Mesenteric fat pad (tissue), 1 donor: ENCODE measurements around the gene HINT3. TPM values are rescaled to one million over a fixed set of nuclear protein-coding genes. Genes with fewer than 3 reads are reported as not detected.
"Not testable (repeated sequence)": the region's sequence is repeated elsewhere in the genome, so short reads cannot be mapped to it uniquely, and the experiment has no call there.

Experiments used
- DNase-seq: peaks from one replicate; pipeline ENCODE4 v3.0.0-alpha.2; 2020; ENCODE audit warnings: low spot score
- total RNA-seq: library from RNA; stranded (reverse); fragmentation: NEBNext Ultra II Directional; extraction: Animal tissue kit (Norgen Biotek cat#: 25700); gene quantifications from one replicate; pipeline ENCODE4 v1.2.1, GENCODE V29; 2021
- donor health status: DM: yes; HTN: yes; CAD: no.

The HINT3 gene
- total RNA-seq, 1 donor from 2014 or later, result 20.5 TPM

- no peak for DNase-seq
Observed at GRCh38 chr6:125939791-125940190, 16.8 kb upstream of the HINT3 start.

GRCh38 chr6:125940247-125941041, 16.1 kb upstream of the HINT3 start:
- no peak for DNase-seq

GRCh38 chr6:125942672-125943527, 13.7 kb upstream of the HINT3 start:
- DNase-seq, result no peak

GRCh38 chr6:125943528-125944433, 12.8 kb upstream of the HINT3 start:
- DNase-seq, result no peak

- no peak for DNase-seq
Observed at GRCh38 chr6:125944434-125944816, 12.1 kb upstream of the HINT3 start.

GRCh38 chr6:125944896-125945295, 11.7 kb upstream of the HINT3 start:
- no peak for DNase-seq

- DNase-seq, result no peak
Observed at GRCh38 chr6:125945378-125946141, 11.0 kb upstream of the HINT3 start.

- no peak for DNase-seq
Observed at GRCh38 chr6:125947615-125948014, 9.0 kb upstream of the HINT3 start.

- DNase-seq, result no peak
Observed at GRCh38 chr6:125948455-125948854, 8.1 kb upstream of the HINT3 start.

GRCh38 chr6:125949069-125949468, 7.5 kb upstream of the HINT3 start:
- no peak for DNase-seq

GRCh38 chr6:125950293-125950692, 6.3 kb upstream of the HINT3 start:
- no peak for DNase-seq

GRCh38 chr6:125950716-125951115, 5.9 kb upstream of the HINT3 start:
- not testable (repeated sequence) for DNase-seq

- DNase-seq, result no peak
Observed at GRCh38 chr6:125951323-125951722, 5.2 kb upstream of the HINT3 start.

- no peak for DNase-seq
Observed at GRCh38 chr6:125952764-125953501, 3.6 kb upstream of the HINT3 start.

GRCh38 chr6:125953502-125953875, 3.1 kb upstream of the HINT3 start:
- DNase-seq, result no peak

GRCh38 chr6:125954735-125955339, 1.7 kb upstream of the HINT3 start:
- no peak for DNase-seq

- no peak for DNase-seq
Observed at GRCh38 chr6:125955973-125956372, 597 bp upstream of the HINT3 start.

GRCh38 chr6:125957391-125957693, 772 bp downstream of the HINT3 start:
- DNase-seq, result no peak

GRCh38 chr6:125957845-125958244, 1.3 kb downstream of the HINT3 start:
- no peak for DNase-seq

GRCh38 chr6:125959041-125959440, 2.5 kb downstream of the HINT3 start:
- DNase-seq, result no peak
